Peyer's patch (tissue), 4 donors: ENCODE data around the gene FIGNL1.

Experiments used
- CTCF ChIP-seq, 6 experiments: fragments of 450-650 bp in 4 of 6; fragments of 200-600 bp in 2 of 6; sonication (generic) in 1 of 6; IDR thresholded peaks; one replicate each; pipeline ENCODE4 v1.5.1; 2017 to 2019; ENCODE audit warnings: antibody characterized with exemption in 6 of 6, mild to moderate bottlenecking in 3 of 6, moderate library complexity in 1 of 6
- POLR2A ChIP-seq, 2 donors: fragments of 450-650 bp; IDR thresholded peaks; one replicate each; pipeline ENCODE4 v1.5.1; 2017; ENCODE audit warnings: antibody characterized with exemption in 2 of 2, mild to moderate bottlenecking in 2 of 2, moderate library complexity in 2 of 2

GRCh38 chr7:50491209-50491608, 41.1 kb upstream of the FIGNL1 start:
- TF ChIP-seq CTCF (IDR thresholded peaks at IDR 0.05) (no peak), POLR2A (IDR thresholded peaks at IDR 0.05) (no peak)
